Nephron (organoid): ENCODE results near the gene RBMXL3.

Experiments
- H3K27ac Mint-ChIP-seq, 3 experiments: 2 replicates each; pipeline ENCODE4 v1.8.0; 2020; ENCODE audit warnings: mixed read lengths in 3 of 3, mild to moderate bottlenecking in 2 of 3, moderate library complexity in 1 of 3
- H3K27me3 Mint-ChIP-seq: 2 replicates; pipeline ENCODE4 v1.8.0; 2021; ENCODE audit warnings: low read depth, mild to moderate bottlenecking, moderate library complexity, mixed read lengths
- H3K36me3 Mint-ChIP-seq: 2 replicates; pipeline ENCODE4 v1.8.0; 2020; ENCODE audit warnings: low read depth, mixed read lengths
- H3K4me1 Mint-ChIP-seq: 2 replicates; pipeline ENCODE4 v1.8.0; 2020; ENCODE audit warnings: mixed read lengths
- H3K4me3 Mint-ChIP-seq, 3 experiments: 2 replicates each; pipeline ENCODE4 v1.8.0; 2020; ENCODE audit warnings: mild to moderate bottlenecking in 3 of 3, mixed read lengths in 3 of 3, moderate library complexity in 2 of 3
- H3K9me3 Mint-ChIP-seq: 2 replicates; pipeline ENCODE4 v1.8.0; 2020; ENCODE audit warnings: mixed read lengths
- TF ChIP-seq, protein P1 (sequence below), 3 experiments: fragments of 200-600 bp; sonication (generic); IDR thresholded peaks; one replicate each; pipeline ENCODE4 v1.5.0; 2021; ENCODE audit warnings: antibody characterized with exemption in 3 of 3; ENCODE audit not compliant: unreplicated experiment in 3 of 3

Gene RBMXL3

DNA sequence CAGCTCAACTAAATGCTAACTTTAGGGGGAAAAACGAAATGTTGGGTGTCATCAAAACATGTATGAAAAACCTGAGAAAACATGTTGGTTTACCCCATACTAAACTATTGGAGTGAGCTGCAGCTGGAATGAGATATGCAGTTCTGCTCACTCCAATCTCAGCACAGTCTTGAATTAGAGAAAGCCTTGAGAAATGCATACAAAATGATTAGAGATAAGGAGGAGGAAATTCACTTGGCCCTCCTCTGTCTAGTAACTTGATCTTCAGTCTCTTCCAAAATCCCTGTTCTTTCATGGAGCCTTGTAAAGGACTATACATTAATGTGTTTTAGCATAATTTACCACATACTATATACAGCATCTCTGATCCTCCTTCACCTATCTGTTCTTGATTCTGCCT, 47.8 kb downstream of the RBMXL3 start:
- no peaks in the 10 kb centered on the region for H3K9me3 Mint-ChIP-seq
- H3K36me3 Mint-ChIP-seq: no peaks in the 10 kb centered on the region
- no peaks in the 10 kb centered on the region for H3K27me3 Mint-ChIP-seq
- peak overlapping the region; percentile 64 to 90 (median 86) for H3K27ac Mint-ChIP-seq
- peaks cover 39% of the 10 kb centered on the region for H3K4me1 Mint-ChIP-seq
- H3K4me3 Mint-ChIP-seq: no peak overlapping the region
- TF ChIP-seq, protein P1, sequence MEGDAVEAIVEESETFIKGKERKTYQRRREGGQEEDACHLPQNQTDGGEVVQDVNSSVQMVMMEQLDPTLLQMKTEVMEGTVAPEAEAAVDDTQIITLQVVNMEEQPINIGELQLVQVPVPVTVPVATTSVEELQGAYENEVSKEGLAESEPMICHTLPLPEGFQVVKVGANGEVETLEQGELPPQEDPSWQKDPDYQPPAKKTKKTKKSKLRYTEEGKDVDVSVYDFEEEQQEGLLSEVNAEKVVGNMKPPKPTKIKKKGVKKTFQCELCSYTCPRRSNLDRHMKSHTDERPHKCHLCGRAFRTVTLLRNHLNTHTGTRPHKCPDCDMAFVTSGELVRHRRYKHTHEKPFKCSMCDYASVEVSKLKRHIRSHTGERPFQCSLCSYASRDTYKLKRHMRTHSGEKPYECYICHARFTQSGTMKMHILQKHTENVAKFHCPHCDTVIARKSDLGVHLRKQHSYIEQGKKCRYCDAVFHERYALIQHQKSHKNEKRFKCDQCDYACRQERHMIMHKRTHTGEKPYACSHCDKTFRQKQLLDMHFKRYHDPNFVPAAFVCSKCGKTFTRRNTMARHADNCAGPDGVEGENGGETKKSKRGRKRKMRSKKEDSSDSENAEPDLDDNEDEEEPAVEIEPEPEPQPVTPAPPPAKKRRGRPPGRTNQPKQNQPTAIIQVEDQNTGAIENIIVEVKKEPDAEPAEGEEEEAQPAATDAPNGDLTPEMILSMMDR (IDR thresholded peaks at IDR 0.05; ENCODE audit: unreplicated experiment in 3 of 3): no peak
